ENCODE data around the gene G6PC1.

G6PC1 gene

DNA sequence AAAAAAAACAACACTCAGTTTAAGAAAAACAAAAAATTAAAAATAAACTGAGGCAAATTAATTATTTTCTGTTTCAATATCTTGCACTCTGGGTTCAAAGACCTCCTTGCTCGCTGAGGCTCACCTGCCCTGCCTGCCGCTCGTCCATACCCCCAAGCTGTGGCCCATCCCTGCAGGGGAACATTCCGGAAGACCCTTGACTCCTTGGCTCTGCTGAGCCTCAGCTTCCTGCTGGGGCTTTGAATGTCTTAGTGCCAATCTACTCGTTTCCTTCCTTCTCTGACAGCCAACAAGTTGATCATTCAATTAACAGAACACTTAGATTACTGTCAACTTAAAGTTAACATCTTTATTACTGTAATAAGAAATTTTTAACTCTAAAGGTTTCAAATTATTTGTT is 24.3 kb downstream of the G6PC1 start:
- Histone ChIP-seq H3K4me3 (ENCODE audit: low read length) (no peak overlapping the region), H3K4me1 (ENCODE audit: insufficient read depth, low read length) (peaks cover 2% of the 10 kb centered on the region; the same call in 1 of the 2 replicates), H3K9ac (ENCODE audit: low read depth, low read length) (no peak overlapping the region), H3K27ac (ENCODE audit: low read length) (no peak overlapping the region), H3K9me3 (ENCODE audit: insufficient read depth, low read depth, low read length) (no peaks in the 10 kb centered on the region), H3K27me3 (ENCODE audit: insufficient read depth, low read length) (no peaks in the 10 kb centered on the region), H3K36me3 (ENCODE audit: insufficient read depth, low read depth, low read length) (no peaks in the 10 kb centered on the region)

DNA sequence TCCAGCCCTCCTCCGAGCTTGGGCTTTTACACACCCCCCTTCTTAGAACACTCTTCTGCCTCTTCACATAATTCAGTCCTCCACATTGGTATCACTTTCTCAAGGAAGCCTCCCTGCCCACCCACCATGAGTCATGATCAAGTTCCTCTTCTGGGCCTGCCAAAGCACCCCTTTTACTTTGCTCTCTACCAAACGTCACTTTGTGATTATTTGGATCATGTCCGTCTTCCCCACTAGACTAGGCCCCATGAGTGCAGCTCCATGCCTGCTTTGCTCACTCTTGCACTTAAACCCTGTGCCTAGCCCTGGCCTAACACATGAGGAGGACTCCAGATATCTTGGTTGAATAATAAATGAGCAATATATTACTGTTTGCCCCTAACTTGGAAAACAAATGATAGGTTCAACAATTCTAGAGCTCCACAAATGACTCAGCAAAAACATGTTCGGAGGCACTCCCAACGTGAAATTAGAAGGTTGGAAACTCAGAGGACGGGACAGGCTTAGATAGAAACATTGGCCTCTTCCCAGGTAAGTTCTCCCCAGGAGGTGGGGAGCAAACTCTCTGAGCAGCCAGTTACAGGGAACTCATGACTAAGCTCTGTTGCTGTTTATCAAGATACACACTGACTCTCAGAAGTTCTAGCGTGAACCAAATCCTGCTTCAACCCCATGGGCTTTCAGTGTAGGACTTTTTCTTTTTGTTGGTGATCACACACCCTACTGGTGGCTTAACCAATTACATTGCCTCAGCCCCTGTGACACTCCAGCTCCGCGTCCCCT is 28.3 kb downstream of the G6PC1 start:
- Histone ChIP-seq H3K27me3 (ENCODE audit: insufficient read depth, low read length) (no peaks in the 10 kb centered on the region), H3K27ac (ENCODE audit: low read length) (no peak overlapping the region), H3K36me3 (ENCODE audit: insufficient read depth, low read depth, low read length) (no peaks in the 10 kb centered on the region), H3K9ac (ENCODE audit: low read depth, low read length) (0 out of 2 replicates have a peak overlapping the region, but pooled peaks have one; percentile 19), H3K4me3 (ENCODE audit: low read length) (no peak overlapping the region), H3K4me1 (ENCODE audit: insufficient read depth, low read length) (no peaks in the 10 kb centered on the region), H3K9me3 (ENCODE audit: insufficient read depth, low read depth, low read length) (no peaks in the 10 kb centered on the region)

GRCh38 chr17:42929497-42929844 is 28.9 kb downstream of the G6PC1 start:
- H3K4me1 ChIP-seq (ENCODE audit: insufficient read depth, low read length) = no peaks in the 10 kb centered on the region
- H3K9ac ChIP-seq (ENCODE audit: low read depth, low read length) = no peak overlapping the region
- H3K27me3 ChIP-seq (ENCODE audit: insufficient read depth, low read length) = no peaks in the 10 kb centered on the region
- H3K9me3 ChIP-seq (ENCODE audit: insufficient read depth, low read depth, low read length) = no peaks in the 10 kb centered on the region
- H3K4me3 ChIP-seq (ENCODE audit: low read length) = no peak overlapping the region
- H3K27ac ChIP-seq (ENCODE audit: low read length) = no peak overlapping the region
- H3K36me3 ChIP-seq (ENCODE audit: insufficient read depth, low read depth, low read length) = no peaks in the 10 kb centered on the region

DNA sequence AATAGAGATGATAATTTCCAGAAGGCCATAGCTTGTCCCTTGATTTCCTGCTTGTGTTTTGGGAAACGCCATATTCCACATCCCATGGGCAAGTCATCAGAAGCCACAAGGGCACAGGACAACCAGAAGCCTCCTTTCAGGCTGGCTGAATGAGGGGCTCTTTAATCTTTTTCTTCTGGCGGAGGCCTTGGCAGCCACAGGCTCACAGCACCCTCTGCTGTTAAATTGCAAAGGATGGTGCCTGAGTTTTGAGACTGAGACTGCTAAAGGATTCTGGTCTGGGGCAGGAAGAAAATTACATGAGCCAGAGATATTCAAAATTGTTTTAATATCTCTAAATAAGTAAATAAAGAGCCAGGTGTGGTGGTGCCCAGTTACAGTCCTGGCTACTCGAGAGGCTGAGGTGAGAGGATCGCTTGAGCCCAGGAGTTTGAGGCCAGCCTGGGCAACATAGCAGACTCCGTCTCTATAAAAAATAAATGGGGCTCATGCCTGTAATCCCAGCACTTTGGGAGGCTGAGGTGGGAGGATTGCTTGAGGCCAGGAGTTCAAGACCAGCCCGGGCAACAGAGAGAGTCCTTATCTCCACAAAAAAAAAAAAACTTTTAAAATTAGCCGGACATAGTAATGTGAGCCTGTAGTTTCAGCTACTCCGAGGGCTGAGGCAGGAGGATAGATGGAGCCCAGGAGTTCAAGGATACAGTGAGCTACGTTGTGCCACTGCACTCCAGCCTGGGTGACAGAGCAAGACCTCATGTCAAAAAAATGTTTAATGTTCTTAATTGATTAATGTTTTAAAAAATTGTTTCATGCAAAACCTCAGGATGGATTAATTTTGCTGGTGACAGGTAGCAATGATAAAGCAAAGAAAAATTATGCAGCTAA is 37.4 kb downstream of the G6PC1 start:
- H3K27ac ChIP-seq (ENCODE audit: low read length) = no peak overlapping the region
- no peaks in the 10 kb centered on the region for H3K9me3 ChIP-seq (ENCODE audit: insufficient read depth, low read depth, low read length)
- H3K4me3 ChIP-seq (ENCODE audit: low read length) = no peak overlapping the region
- H3K9ac ChIP-seq (ENCODE audit: low read depth, low read length) = no peak overlapping the region
- no peaks in the 10 kb centered on the region for H3K4me1 ChIP-seq (ENCODE audit: insufficient read depth, low read length)
- H3K27me3 ChIP-seq (ENCODE audit: insufficient read depth, low read length) = no peaks in the 10 kb centered on the region
- H3K36me3 ChIP-seq (ENCODE audit: insufficient read depth, low read depth, low read length) = no peaks in the 10 kb centered on the region

GRCh38 chr17:42944211-42944610 is 43.6 kb downstream of the G6PC1 start:
- Histone ChIP-seq H3K27me3 (ENCODE audit: insufficient read depth, low read length) (no peaks in the 10 kb centered on the region), H3K36me3 (ENCODE audit: insufficient read depth, low read depth, low read length) (peaks cover 8% of the 10 kb centered on the region; the same call in 1 of the 2 replicates), H3K9ac (ENCODE audit: low read depth, low read length) (no peak overlapping the region), H3K4me1 (ENCODE audit: insufficient read depth, low read length) (no peaks in the 10 kb centered on the region), H3K27ac (ENCODE audit: low read length) (no peak overlapping the region), H3K4me3 (ENCODE audit: low read length) (no peak overlapping the region), H3K9me3 (ENCODE audit: insufficient read depth, low read depth, low read length) (no peaks in the 10 kb centered on the region)

- Histone ChIP-seq H3K4me3 (ENCODE audit: low read length) (no peak overlapping the region), H3K9ac (ENCODE audit: low read depth, low read length) (no peak overlapping the region), H3K36me3 (ENCODE audit: insufficient read depth, low read depth, low read length) (peaks cover 32% of the 10 kb centered on the region), H3K27ac (ENCODE audit: low read length) (no peak overlapping the region), H3K4me1 (ENCODE audit: insufficient read depth, low read length) (no peaks in the 10 kb centered on the region), H3K27me3 (ENCODE audit: insufficient read depth, low read length) (no peaks in the 10 kb centered on the region), H3K9me3 (ENCODE audit: insufficient read depth, low read depth, low read length) (no peaks in the 10 kb centered on the region)
Observed at GRCh38 chr17:42946812-42947211, 46.2 kb downstream of the G6PC1 start.

DNA sequence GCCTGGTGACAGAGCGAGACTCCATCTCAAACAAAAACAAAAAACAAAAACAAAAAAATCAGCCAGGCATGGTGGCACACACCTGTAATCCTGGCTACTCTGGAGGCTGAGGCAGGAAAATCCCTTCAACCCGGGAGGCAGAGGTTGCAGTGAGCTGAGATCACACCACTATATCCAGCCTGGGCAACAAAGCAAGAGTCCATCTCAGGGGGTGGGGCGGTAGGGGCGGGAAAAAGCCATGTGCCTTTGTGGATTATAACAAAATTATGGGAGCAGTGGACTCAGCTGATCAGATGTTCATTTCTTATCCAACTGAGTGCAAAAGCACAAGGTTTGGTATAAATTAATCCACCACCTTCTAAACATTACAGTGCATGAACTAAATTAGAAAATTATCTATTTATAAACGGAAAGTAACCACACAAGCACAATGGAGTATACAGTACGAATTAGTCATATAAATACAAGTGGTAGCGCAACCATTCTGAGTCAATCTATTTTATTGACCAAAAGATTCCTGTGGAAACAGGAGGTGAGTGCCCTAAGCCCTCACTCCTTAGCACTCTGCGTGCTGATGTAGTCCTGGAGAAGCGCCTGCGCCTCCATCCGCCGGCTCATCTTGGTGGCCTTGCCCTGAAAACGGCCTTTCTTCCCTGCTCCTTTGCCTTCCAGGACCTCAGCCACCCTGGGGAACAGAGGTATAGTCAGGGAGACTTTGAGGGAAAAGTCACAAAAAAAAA is 49.6 kb downstream of the G6PC1 start:
- H3K4me1 ChIP-seq (ENCODE audit: insufficient read depth, low read length) = no peaks in the 10 kb centered on the region
- H3K36me3 ChIP-seq (ENCODE audit: insufficient read depth, low read depth, low read length) = peaks cover 62% of the 10 kb centered on the region
- H3K9ac ChIP-seq (ENCODE audit: low read depth, low read length) = no peak overlapping the region
- no peak overlapping the region for H3K27ac ChIP-seq (ENCODE audit: low read length)
- no peaks in the 10 kb centered on the region for H3K27me3 ChIP-seq (ENCODE audit: insufficient read depth, low read length)
- no peaks in the 10 kb centered on the region for H3K9me3 ChIP-seq (ENCODE audit: insufficient read depth, low read depth, low read length)
- H3K4me3 ChIP-seq (ENCODE audit: low read length) = no peak overlapping the region

Data from iPS-20b (cell line).